ENCODE results near the gene GIMAP8. TPM values are rescaled to one million over a fixed set of nuclear protein-coding genes. Genes with fewer than 3 reads are reported as not detected.

The GIMAP8 gene
- total RNA-seq, 4 donors from 2014 or later: 7.1 to 18.5 (median 15.4) TPM

- H3K36me3 ChIP-seq: peaks cover 4 to 22% (median 15%) of the 10 kb centered on the region in 4 donors
- TF ChIP-seq CTCF (IDR thresholded peaks at IDR 0.05) (no peak), EP300 (IDR thresholded peaks at IDR 0.05) (no peak), POLR2A (IDR thresholded peaks at IDR 0.05; ENCODE audit: low read depth) (no peak), POLR2AphosphoS5 (IDR thresholded peaks at IDR 0.05) (no peak)
- no peaks in the 10 kb centered on the region for H3K27me3 ChIP-seq
- H3K4me1 ChIP-seq: peaks cover 20 to 41% (median 34%) of the 10 kb centered on the region in 4 donors
- DNase-seq (ENCODE audit: extremely low spot score): no peak
- intact Hi-C loops (cut with DNase I): no loop called here
- H3K4me3 ChIP-seq: no peak overlapping the region
- 85% methylated on average over 13 of the region's 13 CpGs for WGBS
- no peaks in the 10 kb centered on the region for H3K9me3 ChIP-seq
- no peak overlapping the region for H3K27ac ChIP-seq (replicated peaks in 1 of 4)
These were observed 47.6 kb upstream of the GIMAP8 start for GRCh38 chr7:150402671-150403321.

- Histone ChIP-seq H3K4me1 (peaks cover 20 to 46% (median 34%) of the 10 kb centered on the region in 4 donors), H3K27ac (replicated peaks in 1 of 4) (peak overlapping the region; percentile 93 to 98 (median 96)), H3K36me3 (peaks cover 3 to 20% (median 12%) of the 10 kb centered on the region in 4 donors), H3K4me3 (peak overlapping the region in 3 of 4 donors; percentile 73 to 86 (median 81)), H3K9me3 (no peaks in the 10 kb centered on the region), H3K27me3 (no peaks in the 10 kb centered on the region)
- intact Hi-C loops (cut with DNase I): no loop called here
- DNase-seq (ENCODE audit: extremely low spot score): no peak
- TF ChIP-seq CTCF (IDR thresholded peaks at IDR 0.05): no peak
- TF ChIP-seq POLR2AphosphoS5 (IDR thresholded peaks at IDR 0.05): no peak
- no peak for TF ChIP-seq EP300 (IDR thresholded peaks at IDR 0.05)
- no peak for TF ChIP-seq POLR2A (IDR thresholded peaks at IDR 0.05; ENCODE audit: low read depth)
- 85% methylated on average over 12 of the region's 13 CpGs for WGBS
These were observed 46.9 kb upstream of the GIMAP8 start for GRCh38 chr7:150403376-150404171.

- peaks cover 0 to 18% (median 9%) of the 10 kb centered on the region in 4 donors for H3K36me3 ChIP-seq
- 39% methylated on average over 16 of the region's 16 CpGs for WGBS
These were observed 46.1 kb upstream of the GIMAP8 start for GRCh38 chr7:150404172-150404804.

More at GRCh38 chr7:150404172-150404804, 46.1 kb upstream of the GIMAP8 start:
- TF ChIP-seq EP300 (IDR thresholded peaks at IDR 0.05) (no peak), CTCF (IDR thresholded peaks at IDR 0.05) (no peak), POLR2A (IDR thresholded peaks at IDR 0.05; ENCODE audit: low read depth) (no peak), POLR2AphosphoS5 (IDR thresholded peaks at IDR 0.05) (no peak)
- intact Hi-C loops (cut with DNase I): no loop called here
- H3K27me3 ChIP-seq: no peaks in the 10 kb centered on the region
- DNase-seq (ENCODE audit: extremely low spot score): no peak
- H3K9me3 ChIP-seq: no peaks in the 10 kb centered on the region
- peak overlapping the region; percentile 93 to 98 (median 96) for H3K27ac ChIP-seq (replicated peaks in 1 of 4)
- peak overlapping the region; percentile 73 to 86 (median 78) for H3K4me3 ChIP-seq
- H3K4me1 ChIP-seq: peaks cover 20 to 46% (median 34%) of the 10 kb centered on the region in 4 donors

Data from esophagus muscularis mucosa (tissue), 4 donors.